ENCODE results near the gene GRK6.
"Not testable (repeated sequence)": the region's sequence is repeated elsewhere in the genome, so short reads cannot be mapped to it uniquely, and the experiment has no call there.

Gene GRK6

GRCh38 chr5:177470759-177471536 is 44.5 kb downstream of the GRK6 start:
- DNase-seq (ENCODE audit: low read depth) = no peak

GRCh38 chr5:177471610-177472356 is 45.3 kb downstream of the GRK6 start:
- no peak for DNase-seq (ENCODE audit: low read depth)

- DNase-seq (ENCODE audit: low read depth) = peak; percentile 30
These were observed 46.3 kb downstream of the GRK6 start for GRCh38 chr5:177472460-177473442.

- DNase-seq (ENCODE audit: low read depth) = no peak
These were observed 47.0 kb downstream of the GRK6 start, which contains the start of gene DBN1 for GRCh38 chr5:177473443-177474001. Gene DBN1, minus strand, starts transcription at chr5:177473634. Its CDS starts 113 bp downstream, at chr5:177473521.

GRCh38 chr5:177474002-177474476 is 47.6 kb downstream of the GRK6 start:
- DNase-seq (ENCODE audit: low read depth) = no peak

GRCh38 chr5:177474846-177475562 is 48.5 kb downstream of the GRK6 start:
- DNase-seq (ENCODE audit: low read depth) = no peak

- DNase-seq (ENCODE audit: low read depth) = no peak
These were observed 49.3 kb downstream of the GRK6 start for GRCh38 chr5:177475563-177476427.

- no peak for DNase-seq (ENCODE audit: low read depth)
These were observed 50.2 kb downstream of the GRK6 start for GRCh38 chr5:177476531-177477233.

GRCh38 chr5:177477701-177478477 is 51.4 kb downstream of the GRK6 start:
- no peak for DNase-seq (ENCODE audit: low read depth)

GRCh38 chr5:177478711-177479646 is 52.5 kb downstream of the GRK6 start:
- DNase-seq (ENCODE audit: low read depth) = no peak

GRCh38 chr5:177479774-177480173 is 53.3 kb downstream of the GRK6 start:
- no peak for DNase-seq (ENCODE audit: low read depth)

- DNase-seq (ENCODE audit: low read depth) = no peak
These were observed 55.9 kb downstream of the GRK6 start for GRCh38 chr5:177482359-177482795.

GRCh38 chr5:177483042-177483441 is 56.6 kb downstream of the GRK6 start:
- no peak for DNase-seq (ENCODE audit: low read depth)

- DNase-seq (ENCODE audit: low read depth) = no peak
These were observed 57.8 kb downstream of the GRK6 start for GRCh38 chr5:177483994-177484901.

- no peak for DNase-seq (ENCODE audit: low read depth)
These were observed 58.5 kb downstream of the GRK6 start for GRCh38 chr5:177484902-177485549.

- DNase-seq (ENCODE audit: low read depth) = not testable (repeated sequence)
These were observed 59.3 kb downstream of the GRK6 start for GRCh38 chr5:177485753-177486152.

Measured in activated T-helper 9 cell treated with anti-CD3 and anti-CD28 coated beads, Interleukin-2, amount 50 U/mL, for 16 hours (primary cell).